Right lobe of liver (tissue), 6 donors: ENCODE measurements around the gene SLC15A2. TPM values are rescaled to one million over a fixed set of nuclear protein-coding genes. Genes with fewer than 3 reads are reported as not detected.

ENCODE experiments used
- ATAC-seq, 4 donors: fragments of 200-7000 bp; cut with Tn5 transposase; one replicate each; pipeline ENCODE4 v1.9.1; 2020; ENCODE audit warnings: mild to moderate bottlenecking in 4 of 4, moderate library complexity in 4 of 4
- DNase-seq, 3 donors: peaks; one replicate each; pipeline ENCODE4 v3.0.0-alpha.2; 2020
- H3K27ac ChIP-seq, 3 donors: fragments of 200-600 bp; one replicate each; pipeline ENCODE4 v1.8.0; 2022
- H3K27me3 ChIP-seq, 2 donors: fragments of 200-600 bp; one replicate each; pipeline ENCODE4 v1.8.0; 2022
- H3K36me3 ChIP-seq, 4 donors: fragments of 200-600 bp; sonication (generic) in 1 of 4; one replicate each; pipeline versions ENCODE4 v1.5.1 to v1.8.0; 2017 to 2022; ENCODE audit warnings: control low read depth in 1 of 4
- H3K4me1 ChIP-seq, 4 donors: fragments of 200-600 bp; sonication (generic) in 1 of 4; one replicate each; pipeline versions ENCODE4 v1.5.1 to v1.8.0; 2017 to 2022; ENCODE audit warnings: control low read depth in 1 of 4
- H3K4me3 ChIP-seq, 3 donors: fragments of 200-600 bp; one replicate each; pipeline ENCODE4 v1.8.0; 2022
- H3K9me3 ChIP-seq, 4 donors: fragments of 200-600 bp; sonication (generic) in 1 of 4; one replicate each; pipeline versions ENCODE4 v1.5.1 to v1.8.0; 2017 to 2022; ENCODE audit warnings: control low read depth in 1 of 4
- POLR2A ChIP-seq: fragments of 450-650 bp; IDR thresholded peaks from one replicate; pipeline ENCODE4 v1.6.1; 2017; ENCODE audit warnings: antibody characterized with exemption, mild to moderate bottlenecking
- WGBS: methylation state at CpG from one replicate; pipeline ENCODE4 v1.1.6; 2018; ENCODE audit warnings: low coverage, low lambda C conversion rate; ENCODE audit not compliant: insufficient coverage; ENCODE audit errors: missing lambda C conversion rate; 5-methylcytosine and 5-hydroxymethylcytosine counted together
- intact Hi-C, 2 donors: fragments of 100-400 bp; cut with DNase I; formaldehyde crosslinking; loops; one replicate each; pipeline versions ENCODE4 v1.11.2 to v1.14.1; 2022
- total RNA-seq, 6 experiments: library from RNA; depleted of rRNA in 2 of 6; stranded (reverse); fragments of >200 nt in 2 of 6; fragmentation: NEBNext Ultra II Directional in 3 of 6; extraction: Animal tissue kit (Norgen Biotek cat#: 25700) in 3 of 6; gene quantifications; one replicate each; pipeline versions ENCODE4 v1.1.0 to v1.2.4, GENCODE V29; 2016 to 2023
- TF ChIP-seq, protein P1 (sequence below), 4 donors: fragments of 200-600 bp in 3 of 4; fragments of 450-650 bp in 1 of 4; IDR thresholded peaks; one replicate each; pipeline versions ENCODE4 v1.5.1 to v1.8.0; 2016 to 2022; ENCODE audit warnings: antibody characterized with exemption in 4 of 4, mild to moderate bottlenecking in 2 of 4
- donor health status: DM: no; HTN: yes; CAD: no.
- donor health status: DM: no; HTN: no; CAD: no.
- donor health status: DM: no; HTN: no; CAD: no.
- donor health status: DM: no; HTN: yes; CAD: no.
- donor health status: DM: no; HTN: yes; CAD: no.

Gene SLC15A2
- total RNA-seq, 6 experiments from 2014 or later: 0.18 to 1.7 (median 0.97) TPM

DNA sequence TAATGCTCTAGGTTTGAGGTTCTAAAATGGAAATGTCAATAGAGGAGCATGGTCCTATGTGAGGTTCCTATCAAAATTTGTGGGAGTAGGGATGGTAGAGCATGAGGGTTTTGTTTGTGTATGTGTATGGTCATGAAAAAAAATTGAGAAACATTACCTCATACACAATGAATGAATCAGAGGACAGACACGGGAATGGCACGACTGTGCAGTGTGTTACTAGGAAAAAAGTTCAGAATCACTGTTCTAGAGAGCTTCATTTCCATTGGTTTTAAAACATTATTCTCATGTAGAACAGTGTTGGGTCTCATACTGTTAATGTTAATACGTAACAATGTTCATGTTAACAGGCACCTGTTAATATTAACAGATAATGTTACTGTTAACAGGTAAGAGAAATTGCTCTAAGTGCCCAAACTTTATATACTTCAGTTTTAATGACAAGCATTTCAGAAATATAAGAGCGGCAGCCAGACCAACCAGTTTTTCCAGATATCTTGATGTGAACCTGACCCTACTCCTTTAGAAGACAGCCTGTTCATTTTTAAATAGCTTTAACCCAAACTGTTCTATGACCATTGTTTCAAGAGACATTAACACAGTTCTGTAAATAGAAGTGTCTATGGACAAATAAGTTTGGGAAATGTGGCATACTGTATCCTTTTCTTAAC is 48.0 kb downstream of the SLC15A2 start:
- no peak overlapping the region for H3K27ac ChIP-seq
- WGBS: 77% methylated on average over 4 of the region's 4 CpGs

DNA sequence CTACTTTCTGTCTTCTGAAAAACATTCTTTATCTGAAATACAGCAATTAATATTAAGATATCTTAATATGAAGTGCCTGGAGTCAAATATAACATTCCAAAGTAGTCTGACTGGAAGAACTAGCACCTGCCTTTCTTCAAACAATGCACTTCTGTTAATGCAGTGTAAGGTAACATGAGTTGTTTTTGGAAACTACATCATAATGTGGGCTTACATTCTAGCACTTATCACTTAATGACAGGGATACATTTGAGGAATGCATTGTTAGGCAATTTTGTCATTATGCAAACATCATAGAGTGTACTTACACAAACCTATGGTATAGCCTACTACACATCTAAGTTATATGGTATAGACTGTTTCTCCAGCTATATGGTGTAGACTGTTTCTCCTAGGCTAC is 49.2 kb downstream of the SLC15A2 start:
- intact Hi-C loops: no loop called here
- no peaks in the 10 kb centered on the region for H3K27me3 ChIP-seq
- H3K4me1 ChIP-seq: no peaks in the 10 kb centered on the region
- ATAC-seq (no peak), DNase-seq (no peak)
- H3K4me3 ChIP-seq: no peak overlapping the region
- H3K36me3 ChIP-seq: peaks cover 0 to 3% (median 0%) of the 10 kb centered on the region in 4 donors
- no peak overlapping the region for H3K27ac ChIP-seq
- H3K9me3 ChIP-seq: no peaks in the 10 kb centered on the region
- no peak for TF ChIP-seq POLR2A
- TF ChIP-seq, protein P1, sequence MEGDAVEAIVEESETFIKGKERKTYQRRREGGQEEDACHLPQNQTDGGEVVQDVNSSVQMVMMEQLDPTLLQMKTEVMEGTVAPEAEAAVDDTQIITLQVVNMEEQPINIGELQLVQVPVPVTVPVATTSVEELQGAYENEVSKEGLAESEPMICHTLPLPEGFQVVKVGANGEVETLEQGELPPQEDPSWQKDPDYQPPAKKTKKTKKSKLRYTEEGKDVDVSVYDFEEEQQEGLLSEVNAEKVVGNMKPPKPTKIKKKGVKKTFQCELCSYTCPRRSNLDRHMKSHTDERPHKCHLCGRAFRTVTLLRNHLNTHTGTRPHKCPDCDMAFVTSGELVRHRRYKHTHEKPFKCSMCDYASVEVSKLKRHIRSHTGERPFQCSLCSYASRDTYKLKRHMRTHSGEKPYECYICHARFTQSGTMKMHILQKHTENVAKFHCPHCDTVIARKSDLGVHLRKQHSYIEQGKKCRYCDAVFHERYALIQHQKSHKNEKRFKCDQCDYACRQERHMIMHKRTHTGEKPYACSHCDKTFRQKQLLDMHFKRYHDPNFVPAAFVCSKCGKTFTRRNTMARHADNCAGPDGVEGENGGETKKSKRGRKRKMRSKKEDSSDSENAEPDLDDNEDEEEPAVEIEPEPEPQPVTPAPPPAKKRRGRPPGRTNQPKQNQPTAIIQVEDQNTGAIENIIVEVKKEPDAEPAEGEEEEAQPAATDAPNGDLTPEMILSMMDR (IDR thresholded peaks at IDR 0.05): no peak

More for the DNA sequence above, 48.0 kb downstream of the SLC15A2 start:
- Histone ChIP-seq H3K4me1 (no peaks in the 10 kb centered on the region), H3K9me3 (no peaks in the 10 kb centered on the region), H3K4me3 (no peak overlapping the region), H3K36me3 (peaks cover 0 to 3% (median 0%) of the 10 kb centered on the region in 4 donors), H3K27me3 (no peaks in the 10 kb centered on the region)
- ATAC-seq (no peak), DNase-seq (no peak)
- TF ChIP-seq, protein P1 (IDR thresholded peaks at IDR 0.05): no peak
- TF ChIP-seq POLR2A: no peak
- intact Hi-C loops: no loop called here

DNA sequence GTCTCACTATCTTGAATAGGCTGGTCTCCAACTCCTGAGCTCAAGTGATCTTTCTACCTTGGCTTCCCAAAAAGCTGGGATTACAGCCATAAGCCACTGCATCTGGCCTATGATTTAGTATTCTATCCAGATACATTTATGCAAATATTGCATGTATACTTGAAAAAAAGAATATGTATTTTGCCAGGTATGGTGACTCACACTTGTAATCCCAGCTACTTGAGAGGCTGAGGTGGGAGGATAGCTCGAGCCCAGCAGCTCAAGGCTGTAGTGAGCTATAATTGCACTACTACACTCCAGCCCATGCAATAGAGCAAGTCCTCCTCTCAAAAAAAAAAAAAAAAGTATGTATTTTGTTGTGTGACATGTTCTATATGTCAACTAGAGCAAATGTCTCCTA is 54.4 kb downstream of the SLC15A2 start:
- WGBS: 82% methylated on average over 1 of the region's 1 CpG
- no peak for DNase-seq
- no peaks in the 10 kb centered on the region for H3K4me1 ChIP-seq
- H3K27ac ChIP-seq: no peak overlapping the region
- peaks cover 0 to 2% (median 0%) of the 10 kb centered on the region in 4 donors for H3K9me3 ChIP-seq
- TF ChIP-seq POLR2A: no peak
- TF ChIP-seq, protein P1 (IDR thresholded peaks at IDR 0.05): no peak
- H3K36me3 ChIP-seq: no peaks in the 10 kb centered on the region
- ATAC-seq: no peak
- intact Hi-C loops: no loop called here
- H3K27me3 ChIP-seq: no peaks in the 10 kb centered on the region
- H3K4me3 ChIP-seq: no peak overlapping the region

DNA sequence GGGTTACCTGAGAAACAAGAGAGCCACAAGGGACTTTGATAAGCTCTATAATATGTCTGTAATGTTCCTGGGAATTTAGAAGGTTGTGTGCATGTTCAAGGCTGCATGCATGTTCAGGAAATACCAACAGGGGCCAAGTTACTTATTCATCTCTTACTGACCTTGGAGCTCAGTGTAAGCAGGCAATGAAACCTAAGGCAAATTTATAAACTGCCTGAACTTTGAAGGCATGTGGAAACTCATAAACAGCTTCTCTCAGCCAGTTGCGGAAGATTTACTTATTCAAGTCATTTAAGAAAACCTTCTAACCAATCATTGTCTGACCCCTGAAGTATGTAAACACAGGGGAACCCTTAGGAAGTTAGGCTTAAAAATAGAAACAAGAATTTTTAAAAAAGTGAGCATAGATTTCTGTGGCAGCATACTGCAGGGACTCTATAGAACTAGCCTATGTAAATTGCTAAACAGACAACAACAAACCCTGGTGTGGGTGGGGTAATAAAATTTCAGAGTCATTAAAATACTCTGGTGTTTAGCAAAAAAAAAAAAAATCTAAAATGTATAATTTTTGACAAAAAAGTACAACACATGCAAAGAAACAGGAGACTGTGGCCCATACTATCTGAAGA is 57.2 kb downstream of the SLC15A2 start:
- Histone ChIP-seq H3K27me3 (no peaks in the 10 kb centered on the region), H3K27ac (no peak overlapping the region), H3K9me3 (peaks cover 0 to 2% (median 0%) of the 10 kb centered on the region in 4 donors), H3K4me3 (no peak overlapping the region), H3K36me3 (no peaks in the 10 kb centered on the region), H3K4me1 (no peaks in the 10 kb centered on the region)
- ATAC-seq (no peak), DNase-seq (no peak)
- WGBS: 29% methylated on average over 1 of the region's 1 CpG
- TF ChIP-seq, protein P1 (IDR thresholded peaks at IDR 0.05): no peak
- no peak for TF ChIP-seq POLR2A
- intact Hi-C loops: no loop called here
